Epithelial cell of esophagus (primary cell): ENCODE data around the gene RCAN3.
"Not testable (repeated sequence)": the region's sequence is repeated elsewhere in the genome, so short reads cannot be mapped to it uniquely, and the experiment has no call there.

Experiments used
- DNase-seq: peaks from one replicate; pipeline ENCODE4 v3.0.0; 2010; ENCODE audit warnings: low read depth
- H3K4me3 ChIP-seq: 2 replicates; pipeline ENCODE4 v1.5.1; 2011; ENCODE audit warnings: mild to moderate bottlenecking, low read length, control low read depth
- TF ChIP-seq, protein P1 (sequence below): IDR thresholded peaks from 2 replicates; pipeline ENCODE4 v1.5.1; 2011; ENCODE audit warnings: low read depth, mild to moderate bottlenecking, low read length, control low read depth, inconsistent platforms; ENCODE audit not compliant: insufficient read depth; ENCODE audit errors: missing control alignments

RCAN3 gene

DNA sequence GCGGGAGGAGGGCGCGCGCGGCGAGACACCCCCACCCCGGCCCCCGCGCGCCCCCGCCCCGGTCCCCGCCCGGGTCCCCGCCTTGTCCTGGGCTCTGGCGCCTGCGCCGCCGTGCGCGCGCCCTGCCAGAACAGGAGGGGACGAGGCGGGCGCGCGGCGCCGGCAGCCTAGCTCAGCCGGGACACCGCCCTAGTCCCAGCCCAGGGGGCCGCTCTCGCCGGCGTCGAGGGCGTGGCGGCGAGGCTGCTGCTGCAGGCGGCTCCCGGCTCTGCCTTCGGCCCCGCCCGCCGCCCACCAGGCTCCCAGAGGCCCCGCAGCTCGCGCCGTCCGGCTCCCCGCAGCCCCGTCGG is at the start of gene RCAN3:
Gene RCAN3 (plus strand): TSS at position 128 of the 350 bp plus-strand sequence. CDS start 11,537 bp downstream, outside the sequence.
- peak; percentile 92 for DNase-seq
- peak within 1 kb of the TSS; percentile 80 for H3K4me3 ChIP-seq
- TF ChIP-seq, protein P1, sequence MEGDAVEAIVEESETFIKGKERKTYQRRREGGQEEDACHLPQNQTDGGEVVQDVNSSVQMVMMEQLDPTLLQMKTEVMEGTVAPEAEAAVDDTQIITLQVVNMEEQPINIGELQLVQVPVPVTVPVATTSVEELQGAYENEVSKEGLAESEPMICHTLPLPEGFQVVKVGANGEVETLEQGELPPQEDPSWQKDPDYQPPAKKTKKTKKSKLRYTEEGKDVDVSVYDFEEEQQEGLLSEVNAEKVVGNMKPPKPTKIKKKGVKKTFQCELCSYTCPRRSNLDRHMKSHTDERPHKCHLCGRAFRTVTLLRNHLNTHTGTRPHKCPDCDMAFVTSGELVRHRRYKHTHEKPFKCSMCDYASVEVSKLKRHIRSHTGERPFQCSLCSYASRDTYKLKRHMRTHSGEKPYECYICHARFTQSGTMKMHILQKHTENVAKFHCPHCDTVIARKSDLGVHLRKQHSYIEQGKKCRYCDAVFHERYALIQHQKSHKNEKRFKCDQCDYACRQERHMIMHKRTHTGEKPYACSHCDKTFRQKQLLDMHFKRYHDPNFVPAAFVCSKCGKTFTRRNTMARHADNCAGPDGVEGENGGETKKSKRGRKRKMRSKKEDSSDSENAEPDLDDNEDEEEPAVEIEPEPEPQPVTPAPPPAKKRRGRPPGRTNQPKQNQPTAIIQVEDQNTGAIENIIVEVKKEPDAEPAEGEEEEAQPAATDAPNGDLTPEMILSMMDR, result no peak

DNA sequence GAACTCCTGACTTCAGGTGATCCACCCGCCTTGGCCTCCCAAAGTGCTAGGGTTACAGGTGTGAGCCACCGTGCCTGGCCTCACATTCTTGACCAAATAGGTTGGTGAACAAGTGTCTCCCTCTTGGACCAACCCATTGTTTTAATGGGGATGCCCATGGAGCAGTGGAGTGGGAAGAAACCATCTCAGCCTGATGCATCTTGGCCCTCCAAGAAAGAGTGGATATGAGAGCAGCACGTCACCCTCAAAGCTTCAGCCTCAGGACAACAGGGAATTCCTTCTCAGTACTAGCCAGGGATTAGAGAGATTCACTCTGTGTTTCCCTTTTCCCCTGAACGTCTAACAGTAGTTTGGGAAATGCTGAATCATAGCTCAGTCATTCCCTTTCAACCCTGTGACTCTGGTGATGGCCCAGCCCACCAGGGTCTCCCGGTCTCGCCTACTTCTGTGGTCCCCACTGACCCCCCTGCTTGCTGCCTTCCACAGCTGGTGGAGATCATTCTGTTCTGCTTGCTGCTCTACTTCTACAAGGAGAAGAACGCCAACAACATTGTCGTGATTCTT is 49.6 kb upstream of the RCAN3 start:
- TF ChIP-seq, protein P1, result no peak
- no peak overlapping the region for H3K4me3 ChIP-seq

DNA sequence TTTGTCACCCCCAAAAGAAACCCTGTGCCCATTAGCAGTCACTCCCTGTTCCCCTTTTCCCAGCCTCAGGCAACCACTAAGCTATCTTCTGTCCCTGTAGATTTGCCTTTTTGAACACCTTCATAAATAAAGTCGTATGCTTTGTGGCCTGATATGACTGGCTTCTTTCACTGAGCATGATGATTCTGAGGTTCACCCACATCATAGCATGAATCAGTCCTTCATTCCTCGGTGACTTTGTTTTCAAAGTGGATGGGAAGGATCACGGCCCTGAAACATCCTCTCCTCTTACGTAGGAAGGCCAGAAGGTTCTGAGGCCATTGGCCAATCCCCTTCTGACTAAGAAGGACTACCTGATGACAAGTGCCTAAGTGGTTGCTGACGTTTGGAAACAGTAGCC is 48.0 kb upstream of the RCAN3 start:
- H3K4me3 ChIP-seq, result no peak overlapping the region
- TF ChIP-seq, protein P1, result no peak
- DNase-seq, result no peak

More for the DNA sequence above, 49.6 kb upstream of the RCAN3 start:
- no peak for DNase-seq

DNA sequence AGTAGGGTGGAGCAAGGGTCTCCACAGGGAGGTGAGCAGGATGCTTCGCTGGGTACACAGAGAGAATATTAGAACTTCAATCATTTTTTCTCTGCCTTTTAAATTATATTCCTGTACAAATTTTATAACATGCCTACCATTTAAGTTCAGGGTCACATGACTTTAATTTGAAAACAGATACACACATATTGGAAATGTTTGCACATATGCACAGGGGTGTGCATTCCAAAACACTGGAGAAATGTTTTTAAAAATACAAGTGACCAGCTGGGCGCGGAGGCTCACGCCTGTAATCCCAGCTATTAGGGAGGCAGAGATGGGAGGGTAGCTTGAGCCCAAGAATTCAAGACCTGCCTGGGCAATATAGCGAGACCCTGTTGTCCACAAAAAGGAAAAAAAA is 47.4 kb upstream of the RCAN3 start:
- TF ChIP-seq, protein P1, result no peak
- H3K4me3 ChIP-seq, result no peak overlapping the region
- DNase-seq, result no peak

DNA sequence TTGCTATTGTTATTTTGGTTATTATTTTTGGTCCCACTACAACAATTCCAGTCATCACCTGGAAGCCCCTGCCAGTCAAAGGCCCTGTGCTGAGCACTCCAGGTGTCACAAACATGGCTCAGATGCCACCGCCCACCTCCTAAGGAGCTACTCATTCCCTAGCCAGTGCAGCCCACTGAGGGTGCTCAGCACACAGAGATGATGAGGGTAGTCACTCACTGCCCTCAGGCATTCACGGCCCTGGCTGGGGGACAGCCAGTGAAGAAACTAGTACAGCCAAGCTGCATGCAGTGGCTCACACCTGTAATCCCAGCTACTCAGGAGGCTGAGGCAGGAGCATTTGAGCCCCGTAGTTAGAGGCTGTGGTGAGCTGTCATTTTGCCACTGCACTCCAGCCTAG is 44.8 kb upstream of the RCAN3 start:
- no peak for DNase-seq
- TF ChIP-seq, protein P1, result no peak
- no peak overlapping the region for H3K4me3 ChIP-seq

DNA sequence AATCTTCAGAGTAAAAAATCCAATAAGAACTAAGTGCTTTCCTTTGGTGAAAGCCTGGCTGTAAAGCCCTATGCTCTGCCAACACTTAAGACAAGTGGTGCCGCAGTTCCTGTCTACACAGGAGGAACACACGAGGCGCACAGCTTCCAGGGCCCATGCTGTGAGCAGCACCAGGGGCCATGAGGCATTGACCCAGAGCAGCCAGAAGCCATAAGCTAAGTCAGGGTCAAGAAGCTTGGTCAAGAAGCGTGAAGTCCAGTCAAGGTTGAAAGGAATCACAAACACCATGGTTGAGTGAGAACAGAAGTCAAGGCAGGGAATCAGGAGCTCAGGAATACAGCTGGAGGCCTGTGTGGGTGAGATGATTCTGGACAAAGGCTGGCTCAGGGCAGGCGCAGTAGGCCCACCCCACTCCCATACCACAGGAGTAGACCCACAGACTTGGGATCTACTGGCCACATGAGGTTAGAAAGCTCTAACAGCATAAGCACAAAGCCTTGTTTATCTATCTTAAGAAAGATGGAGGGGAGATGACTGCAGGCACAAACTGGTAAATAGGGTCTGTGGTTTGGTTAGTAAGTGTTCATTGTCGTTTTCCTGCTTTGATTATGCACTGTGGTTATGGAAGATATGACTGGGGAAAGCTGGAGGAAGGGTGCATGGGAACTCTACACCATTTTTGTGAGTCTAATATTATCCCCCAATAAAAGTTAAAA is 42.9 kb upstream of the RCAN3 start:
- TF ChIP-seq, protein P1, result no peak
- DNase-seq, result no peak
- no peak overlapping the region for H3K4me3 ChIP-seq

DNA sequence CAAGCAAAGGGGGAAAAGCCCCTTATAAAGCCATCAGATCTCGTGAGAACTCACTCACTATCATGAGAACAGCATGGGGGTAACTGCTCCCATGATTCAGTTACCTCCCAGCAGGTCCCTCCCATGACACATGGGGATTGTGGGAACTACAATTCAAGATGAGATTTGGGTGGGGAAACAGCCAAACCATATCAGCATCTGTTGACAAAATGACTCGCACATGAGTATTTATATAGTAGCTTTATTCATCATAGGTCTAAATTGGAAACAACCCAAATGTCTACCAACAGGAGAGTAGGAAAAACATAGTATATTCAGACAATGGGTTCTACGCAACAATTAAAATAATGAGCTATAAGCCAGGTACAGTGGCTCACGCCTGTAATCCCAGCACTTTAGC is 40.5 kb upstream of the RCAN3 start:
- peak; percentile 47 for DNase-seq
- not testable (repeated sequence) for H3K4me3 ChIP-seq
